Measurements from ENCODE around the gene LAMC3.
"Not testable (repeated sequence)": the region's sequence is repeated elsewhere in the genome, so short reads cannot be mapped to it uniquely, and the experiment has no call there.

The LAMC3 gene

GRCh38 chr9:131107760-131108159 is 98.8 kb downstream of the LAMC3 start:
- DNase-seq (ENCODE audit: low read depth, low spot score): no peak
- no peak overlapping the region for H3K4me3 ChIP-seq (ENCODE audit: low read depth, low read length)
- ChIA-PET CTCF (interaction anchor here (0.9 to 1.2 kb wide), 2 partner anchors 11 to 51 kb away, joined by 3 read pairs; no protein-coding TSS in a partner anchor), POLR2A (no interaction called here)
- TF ChIP-seq CTCF (IDR thresholded peaks at IDR 0.05; ENCODE audit: insufficient read depth, low read length, missing control alignments): no peak

GRCh38 chr9:131111186-131111853 is 102.3 kb downstream of the LAMC3 start:
- no peak for DNase-seq (ENCODE audit: low read depth, low spot score)
- no peak overlapping the region for H3K4me3 ChIP-seq (ENCODE audit: low read depth, low read length)
- CTCF ChIA-PET: no interaction called here
- TF ChIP-seq CTCF (IDR thresholded peaks at IDR 0.05; ENCODE audit: insufficient read depth, low read length, missing control alignments): no peak
- POLR2A ChIA-PET: interaction anchor here (0.6 kb wide), 1 partner anchor 22 kb away, joined by 3 read pairs; no protein-coding TSS in a partner anchor

GRCh38 chr9:131111854-131112311 is 102.9 kb downstream of the LAMC3 start:
- H3K4me3 ChIP-seq (ENCODE audit: low read depth, low read length): no peak overlapping the region
- CTCF ChIA-PET: no interaction called here
- no peak for TF ChIP-seq CTCF (IDR thresholded peaks at IDR 0.05; ENCODE audit: insufficient read depth, low read length, missing control alignments)

DNA sequence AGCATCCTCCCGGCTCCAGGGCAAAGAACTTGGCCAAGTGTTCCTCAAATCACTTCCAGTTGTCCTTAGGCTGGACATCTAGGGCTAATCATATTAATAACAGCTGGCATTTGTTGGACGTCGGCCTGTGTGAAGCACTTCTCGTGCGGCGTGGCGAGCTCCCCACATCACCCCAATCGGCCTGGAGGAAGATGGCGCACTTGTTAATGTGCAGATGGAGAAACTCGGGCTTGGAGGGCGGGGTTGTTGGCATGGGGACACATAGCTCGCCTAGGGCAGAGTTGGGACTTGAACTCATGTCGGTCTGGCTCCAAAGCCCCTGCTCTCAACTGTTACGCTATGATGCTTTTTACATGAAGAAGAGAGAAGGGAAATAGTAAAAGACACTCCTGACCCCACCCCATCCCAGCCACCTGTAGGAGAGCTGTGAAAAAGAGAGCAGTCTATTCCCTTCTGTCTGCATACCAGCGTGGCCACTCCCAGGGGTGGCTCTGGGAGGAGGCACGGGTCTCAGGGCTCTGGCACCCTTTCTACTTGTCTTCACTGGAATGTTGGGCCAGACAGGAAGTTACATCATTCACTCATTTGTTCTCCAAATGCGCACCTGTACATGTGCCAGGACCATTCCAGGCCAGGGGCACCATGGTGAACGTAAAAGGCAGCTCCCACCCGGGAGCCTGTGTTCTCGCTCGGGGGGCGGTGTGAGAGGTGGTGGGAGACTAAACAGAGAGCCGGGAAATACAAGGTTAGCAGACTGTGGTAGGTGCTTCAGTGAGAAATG is 103.6 kb downstream of the LAMC3 start:
- no peak for TF ChIP-seq CTCF (IDR thresholded peaks at IDR 0.05; ENCODE audit: insufficient read depth, low read length, missing control alignments)
- H3K4me3 ChIP-seq (ENCODE audit: low read depth, low read length): no peak overlapping the region
- ChIA-PET POLR2A (no interaction called here), CTCF (interaction anchor here (0.9 kb wide), 1 partner anchor 33 kb away, joined by 3 read pairs; no protein-coding TSS in a partner anchor)
- no peak for DNase-seq (ENCODE audit: low read depth, low spot score)

More at GRCh38 chr9:131111854-131112311, 102.9 kb downstream of the LAMC3 start:
- POLR2A ChIA-PET: no interaction called here
- DNase-seq (ENCODE audit: low read depth, low spot score): no peak

DNA sequence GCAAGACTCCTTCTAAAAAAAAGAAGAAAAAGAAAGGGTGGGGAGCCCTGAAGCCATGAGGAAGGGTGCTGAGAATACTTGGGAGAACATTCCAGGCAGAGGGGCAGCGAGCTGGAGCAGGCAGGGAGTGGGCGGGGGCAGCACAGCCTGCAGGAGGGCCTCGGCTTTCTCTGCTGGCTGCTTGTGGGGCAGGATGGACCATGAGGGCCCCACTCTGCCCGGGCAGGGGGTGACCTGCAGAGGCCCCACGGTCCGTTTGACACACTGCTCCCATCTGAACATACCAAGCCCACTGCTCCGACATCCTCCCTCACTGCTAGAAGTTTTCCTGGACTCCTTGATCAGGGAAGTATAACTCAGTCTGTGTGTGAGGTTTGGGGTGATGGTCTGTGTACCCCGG is 104.7 kb downstream of the LAMC3 start:
- TF ChIP-seq CTCF (IDR thresholded peaks at IDR 0.05; ENCODE audit: insufficient read depth, low read length, missing control alignments): no peak
- CTCF ChIA-PET: interaction anchor here (1.3 kb wide), 1 partner anchor 19 kb away, joined by 3 read pairs; no protein-coding TSS in a partner anchor
- DNase-seq (ENCODE audit: low read depth, low spot score): no peak
- POLR2A ChIA-PET: no interaction called here
- H3K4me3 ChIP-seq (ENCODE audit: low read depth, low read length): no peak overlapping the region

GRCh38 chr9:131114084-131114535 is 105.1 kb downstream of the LAMC3 start:
- POLR2A ChIA-PET: no interaction called here
- H3K4me3 ChIP-seq (ENCODE audit: low read depth, low read length): no peak overlapping the region
- DNase-seq (ENCODE audit: low read depth, low spot score): no peak
- CTCF ChIA-PET: interaction anchor here (1.3 kb wide), 1 partner anchor 19 kb away, joined by 3 read pairs; no protein-coding TSS in a partner anchor
- TF ChIP-seq CTCF (IDR thresholded peaks at IDR 0.05; ENCODE audit: insufficient read depth, low read length, missing control alignments): no peak

GRCh38 chr9:131115360-131115742 is 106.4 kb downstream of the LAMC3 start:
- CTCF ChIA-PET: interaction anchor here (0.6 kb wide), 1 partner anchor 69 kb away, joined by 3 read pairs; no protein-coding TSS in a partner anchor
- POLR2A ChIA-PET; DNase-seq (ENCODE audit: low read depth, low spot score); H3K4me3 ChIP-seq (ENCODE audit: low read depth, low read length): not testable (repeated sequence)
